ENCODE measurements around the gene ZNF862. TPM values are rescaled to one million over a fixed set of nuclear protein-coding genes. Genes with fewer than 3 reads are reported as not detected.

ZNF862 gene
- total and polyA plus RNA-seq, 2 experiments from 2014 or later = 0.94 to 2.3 TPM

DNA sequence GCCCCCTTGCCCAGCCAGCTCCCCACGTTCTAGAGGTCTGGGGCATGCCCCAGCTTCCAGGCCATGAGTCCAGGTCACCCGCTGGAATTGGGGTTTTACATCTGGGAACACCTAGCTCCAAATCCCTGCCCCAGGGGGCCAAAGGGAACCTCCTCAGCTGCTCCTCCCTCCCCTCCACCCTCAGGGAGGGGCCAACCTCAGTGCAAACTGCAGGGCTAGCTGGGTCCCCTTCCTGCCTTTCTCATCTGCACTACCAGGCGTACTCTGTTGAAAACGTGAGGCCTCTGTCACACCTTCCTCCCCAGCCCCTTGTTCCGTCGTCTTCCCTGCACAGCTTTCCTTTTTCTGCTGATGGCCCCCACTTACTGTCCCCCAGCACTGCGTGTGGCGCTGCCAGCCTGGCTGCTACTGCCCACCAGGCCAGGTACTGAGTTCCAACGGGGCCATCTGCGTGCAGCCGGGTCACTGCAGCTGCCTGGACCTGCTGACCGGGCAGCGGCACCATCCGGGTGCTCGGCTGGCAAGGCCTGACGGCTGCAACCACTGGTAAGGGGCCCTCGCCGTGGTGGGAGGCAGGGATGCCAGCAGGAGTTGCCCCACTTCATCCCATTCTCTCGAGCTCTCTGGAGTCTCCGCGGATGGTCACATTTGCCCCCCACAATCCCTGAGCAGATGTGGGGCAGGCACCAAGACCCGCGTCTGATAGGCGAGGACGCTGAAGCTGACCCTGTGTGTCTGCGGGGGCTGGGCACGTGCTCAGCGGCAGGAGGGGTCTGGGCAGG lies 24.7 kb upstream of the ZNF862 start:
- no peak overlapping the region for H3K4me3 Mint-ChIP-seq
- TF ChIP-seq CREB1 (CRISPR knock-in tag; IDR thresholded peaks at IDR 0.05; ENCODE audit: low read depth) (no peak), JUNB (IDR thresholded peaks at IDR 0.05; ENCODE audit: unreplicated experiment) (no peak), STAT1 (IDR thresholded peaks at IDR 0.05; ENCODE audit: unreplicated experiment) (no peak), EZH2 (IDR thresholded peaks at IDR 0.05; ENCODE audit: low read depth, unreplicated experiment) (no peak)
- TF ChIP-seq, protein P1, sequence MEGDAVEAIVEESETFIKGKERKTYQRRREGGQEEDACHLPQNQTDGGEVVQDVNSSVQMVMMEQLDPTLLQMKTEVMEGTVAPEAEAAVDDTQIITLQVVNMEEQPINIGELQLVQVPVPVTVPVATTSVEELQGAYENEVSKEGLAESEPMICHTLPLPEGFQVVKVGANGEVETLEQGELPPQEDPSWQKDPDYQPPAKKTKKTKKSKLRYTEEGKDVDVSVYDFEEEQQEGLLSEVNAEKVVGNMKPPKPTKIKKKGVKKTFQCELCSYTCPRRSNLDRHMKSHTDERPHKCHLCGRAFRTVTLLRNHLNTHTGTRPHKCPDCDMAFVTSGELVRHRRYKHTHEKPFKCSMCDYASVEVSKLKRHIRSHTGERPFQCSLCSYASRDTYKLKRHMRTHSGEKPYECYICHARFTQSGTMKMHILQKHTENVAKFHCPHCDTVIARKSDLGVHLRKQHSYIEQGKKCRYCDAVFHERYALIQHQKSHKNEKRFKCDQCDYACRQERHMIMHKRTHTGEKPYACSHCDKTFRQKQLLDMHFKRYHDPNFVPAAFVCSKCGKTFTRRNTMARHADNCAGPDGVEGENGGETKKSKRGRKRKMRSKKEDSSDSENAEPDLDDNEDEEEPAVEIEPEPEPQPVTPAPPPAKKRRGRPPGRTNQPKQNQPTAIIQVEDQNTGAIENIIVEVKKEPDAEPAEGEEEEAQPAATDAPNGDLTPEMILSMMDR (conservative IDR thresholded peaks at IDR 0.05; ENCODE audit: low read depth in 2 of 2) = no peak
- TF ChIP-seq, protein P2, sequence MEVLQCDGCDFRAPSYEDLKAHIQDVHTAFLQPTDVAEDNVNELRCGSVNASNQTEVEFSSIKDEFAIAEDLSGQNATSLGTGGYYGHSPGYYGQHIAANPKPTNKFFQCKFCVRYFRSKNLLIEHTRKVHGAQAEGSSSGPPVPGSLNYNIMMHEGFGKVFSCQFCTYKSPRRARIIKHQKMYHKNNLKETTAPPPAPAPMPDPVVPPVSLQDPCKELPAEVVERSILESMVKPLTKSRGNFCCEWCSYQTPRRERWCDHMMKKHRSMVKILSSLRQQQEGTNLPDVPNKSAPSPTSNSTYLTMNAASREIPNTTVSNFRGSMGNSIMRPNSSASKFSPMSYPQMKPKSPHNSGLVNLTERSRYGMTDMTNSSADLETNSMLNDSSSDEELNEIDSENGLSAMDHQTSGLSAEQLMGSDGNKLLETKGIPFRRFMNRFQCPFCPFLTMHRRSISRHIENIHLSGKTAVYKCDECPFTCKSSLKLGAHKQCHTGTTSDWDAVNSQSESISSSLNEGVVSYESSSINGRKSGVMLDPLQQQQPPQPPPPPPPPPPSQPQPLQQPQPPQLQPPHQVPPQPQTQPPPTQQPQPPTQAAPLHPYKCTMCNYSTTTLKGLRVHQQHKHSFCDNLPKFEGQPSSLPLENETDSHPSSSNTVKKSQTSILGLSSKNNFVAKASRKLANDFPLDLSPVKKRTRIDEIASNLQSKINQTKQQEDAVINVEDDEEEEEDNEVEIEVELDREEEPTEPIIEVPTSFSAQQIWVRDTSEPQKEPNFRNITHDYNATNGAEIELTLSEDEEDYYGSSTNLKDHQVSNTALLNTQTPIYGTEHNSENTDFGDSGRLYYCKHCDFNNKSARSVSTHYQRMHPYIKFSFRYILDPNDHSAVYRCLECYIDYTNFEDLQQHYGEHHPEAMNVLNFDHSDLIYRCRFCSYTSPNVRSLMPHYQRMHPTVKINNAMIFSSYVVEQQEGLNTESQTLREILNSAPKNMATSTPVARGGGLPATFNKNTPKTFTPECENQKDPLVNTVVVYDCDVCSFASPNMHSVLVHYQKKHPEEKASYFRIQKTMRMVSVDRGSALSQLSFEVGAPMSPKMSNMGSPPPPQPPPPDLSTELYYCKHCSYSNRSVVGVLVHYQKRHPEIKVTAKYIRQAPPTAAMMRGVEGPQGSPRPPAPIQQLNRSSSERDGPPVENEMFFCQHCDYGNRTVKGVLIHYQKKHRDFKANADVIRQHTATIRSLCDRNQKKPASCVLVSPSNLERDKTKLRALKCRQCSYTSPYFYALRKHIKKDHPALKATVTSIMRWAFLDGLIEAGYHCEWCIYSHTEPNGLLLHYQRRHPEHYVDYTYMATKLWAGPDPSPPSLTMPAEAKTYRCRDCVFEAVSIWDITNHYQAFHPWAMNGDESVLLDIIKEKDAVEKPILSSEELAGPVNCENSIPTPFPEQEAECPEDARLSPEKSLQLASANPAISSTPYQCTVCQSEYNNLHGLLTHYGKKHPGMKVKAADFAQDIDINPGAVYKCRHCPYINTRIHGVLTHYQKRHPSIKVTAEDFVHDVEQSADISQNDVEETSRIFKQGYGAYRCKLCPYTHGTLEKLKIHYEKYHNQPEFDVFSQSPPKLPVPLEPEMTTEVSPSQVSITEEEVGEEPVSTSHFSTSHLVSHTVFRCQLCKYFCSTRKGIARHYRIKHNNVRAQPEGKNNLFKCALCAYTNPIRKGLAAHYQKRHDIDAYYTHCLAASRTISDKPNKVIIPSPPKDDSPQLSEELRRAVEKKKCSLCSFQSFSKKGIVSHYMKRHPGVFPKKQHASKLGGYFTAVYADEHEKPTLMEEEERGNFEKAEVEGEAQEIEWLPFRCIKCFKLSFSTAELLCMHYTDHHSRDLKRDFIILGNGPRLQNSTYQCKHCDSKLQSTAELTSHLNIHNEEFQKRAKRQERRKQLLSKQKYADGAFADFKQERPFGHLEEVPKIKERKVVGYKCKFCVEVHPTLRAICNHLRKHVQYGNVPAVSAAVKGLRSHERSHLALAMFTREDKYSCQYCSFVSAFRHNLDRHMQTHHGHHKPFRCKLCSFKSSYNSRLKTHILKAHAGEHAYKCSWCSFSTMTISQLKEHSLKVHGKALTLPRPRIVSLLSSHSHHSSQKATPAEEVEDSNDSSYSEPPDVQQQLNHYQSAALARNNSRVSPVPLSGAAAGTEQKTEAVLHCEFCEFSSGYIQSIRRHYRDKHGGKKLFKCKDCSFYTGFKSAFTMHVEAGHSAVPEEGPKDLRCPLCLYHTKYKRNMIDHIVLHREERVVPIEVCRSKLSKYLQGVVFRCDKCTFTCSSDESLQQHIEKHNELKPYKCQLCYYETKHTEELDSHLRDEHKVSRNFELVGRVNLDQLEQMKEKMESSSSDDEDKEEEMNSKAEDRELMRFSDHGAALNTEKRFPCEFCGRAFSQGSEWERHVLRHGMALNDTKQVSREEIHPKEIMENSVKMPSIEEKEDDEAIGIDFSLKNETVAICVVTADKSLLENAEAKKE (CRISPR knock-in tag; IDR thresholded peaks at IDR 0.05) = no peak

More for the DNA sequence above, 24.7 kb upstream of the ZNF862 start:
- no peak overlapping the region for H3K4me3 ChIP-seq
- H3K4me1 ChIP-seq (ENCODE audit: insufficient read depth) = no peaks in the 10 kb centered on the region; the same call in 1 of the 2 replicates
- no peaks in the 10 kb centered on the region for H3K27me3 ChIP-seq (ENCODE audit: insufficient read depth)
- Mint-ChIP-seq H3K9me3 (no peaks in the 10 kb centered on the region; the same call in 2 of the 3 replicates), H3K36me3 (ENCODE audit: low read depth) (no peaks in the 10 kb centered on the region), H3K27me3 (ENCODE audit: insufficient read depth, low read depth, poor library complexity) (peaks cover 2% of the 10 kb centered on the region), H3K27ac (no peak overlapping the region), H3K4me1 (peaks cover 5% of the 10 kb centered on the region; the same call in 2 of the 3 replicates)
- H3K9me2 ChIP-seq (ENCODE audit: insufficient read depth) = no peaks in the 10 kb centered on the region
- H3K36me3 ChIP-seq (ENCODE audit: insufficient read depth) = no peaks in the 10 kb centered on the region
- H2AFZ ChIP-seq = no peak overlapping the region
- ATAC-seq (peak; percentile 7; the same call in 2 of the 3 replicates), DNase-seq (ENCODE audit: low spot score) (no peak)
- H4K20me1 ChIP-seq (replicated peaks; ENCODE audit: insufficient read depth) = no peaks in the 10 kb centered on the region
- H3K79me2 ChIP-seq (replicated peaks; ENCODE audit: insufficient read depth) = no peaks in the 10 kb centered on the region
- no peaks in the 10 kb centered on the region for H3F3A ChIP-seq (replicated peaks; ENCODE audit: low read depth)
- no peak overlapping the region for H3K4me2 ChIP-seq
- H3K27ac ChIP-seq (ENCODE audit: low read depth) = no peak overlapping the region
